Omental fat pad (tissue), 4 donors: ENCODE results near the gene MUC13. TPM values are rescaled to one million over a fixed set of nuclear protein-coding genes. Genes with fewer than 3 reads are reported as not detected.
"Not testable (repeated sequence)": the region's sequence is repeated elsewhere in the genome, so short reads cannot be mapped to it uniquely, and the experiment has no call there.

Experiments
- ATAC-seq: fragments of 150-250 bp; one replicate; pipeline ENCODE4 v1.9.1; 2016; ENCODE audit warnings: mild to moderate bottlenecking, moderate library complexity; ENCODE audit not compliant: low FRiP score
- DNase-seq: peaks from one replicate; pipeline ENCODE4 v3.0.0-alpha.2; 2019; ENCODE audit warnings: low spot score
- total RNA-seq, 4 donors: library from RNA; depleted of rRNA; stranded (reverse); fragments of >200 nt; gene quantifications; one replicate each; pipeline ENCODE4 v1.1.0, GENCODE V29; 2016
- TF ChIP-seq, protein P1 (sequence below), 3 donors: fragments of 450-650 bp; IDR thresholded peaks; one replicate each; pipeline ENCODE4 v1.5.1; 2016 to 2017; ENCODE audit warnings: antibody characterized with exemption in 3 of 3, mild to moderate bottlenecking in 3 of 3, moderate library complexity in 2 of 3

Gene MUC13
- total RNA-seq, 4 donors from 2014 or later: not detected

DNA sequence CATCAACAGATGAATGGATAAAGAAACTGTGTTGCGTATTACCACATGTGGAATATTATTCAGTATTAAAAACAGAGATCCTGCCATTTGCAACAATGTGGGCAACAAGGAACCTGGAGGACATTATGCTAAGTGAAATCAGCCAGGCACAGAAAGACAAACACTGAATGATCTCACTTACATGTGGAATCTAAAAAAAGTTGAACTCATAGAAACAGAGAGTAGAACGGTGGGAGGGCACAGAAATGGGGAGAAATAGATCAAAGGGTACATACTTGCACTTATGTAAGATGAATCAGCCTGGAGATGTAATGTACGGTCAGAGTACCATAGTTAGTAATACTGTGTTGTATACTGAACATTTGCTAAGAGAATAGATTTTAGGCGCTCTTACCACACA lies 29.8 kb upstream of the MUC13 start:
- TF ChIP-seq, protein P1, sequence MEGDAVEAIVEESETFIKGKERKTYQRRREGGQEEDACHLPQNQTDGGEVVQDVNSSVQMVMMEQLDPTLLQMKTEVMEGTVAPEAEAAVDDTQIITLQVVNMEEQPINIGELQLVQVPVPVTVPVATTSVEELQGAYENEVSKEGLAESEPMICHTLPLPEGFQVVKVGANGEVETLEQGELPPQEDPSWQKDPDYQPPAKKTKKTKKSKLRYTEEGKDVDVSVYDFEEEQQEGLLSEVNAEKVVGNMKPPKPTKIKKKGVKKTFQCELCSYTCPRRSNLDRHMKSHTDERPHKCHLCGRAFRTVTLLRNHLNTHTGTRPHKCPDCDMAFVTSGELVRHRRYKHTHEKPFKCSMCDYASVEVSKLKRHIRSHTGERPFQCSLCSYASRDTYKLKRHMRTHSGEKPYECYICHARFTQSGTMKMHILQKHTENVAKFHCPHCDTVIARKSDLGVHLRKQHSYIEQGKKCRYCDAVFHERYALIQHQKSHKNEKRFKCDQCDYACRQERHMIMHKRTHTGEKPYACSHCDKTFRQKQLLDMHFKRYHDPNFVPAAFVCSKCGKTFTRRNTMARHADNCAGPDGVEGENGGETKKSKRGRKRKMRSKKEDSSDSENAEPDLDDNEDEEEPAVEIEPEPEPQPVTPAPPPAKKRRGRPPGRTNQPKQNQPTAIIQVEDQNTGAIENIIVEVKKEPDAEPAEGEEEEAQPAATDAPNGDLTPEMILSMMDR (IDR thresholded peaks at IDR 0.05): no peak
- no peak for ATAC-seq
- DNase-seq: no peak

DNA sequence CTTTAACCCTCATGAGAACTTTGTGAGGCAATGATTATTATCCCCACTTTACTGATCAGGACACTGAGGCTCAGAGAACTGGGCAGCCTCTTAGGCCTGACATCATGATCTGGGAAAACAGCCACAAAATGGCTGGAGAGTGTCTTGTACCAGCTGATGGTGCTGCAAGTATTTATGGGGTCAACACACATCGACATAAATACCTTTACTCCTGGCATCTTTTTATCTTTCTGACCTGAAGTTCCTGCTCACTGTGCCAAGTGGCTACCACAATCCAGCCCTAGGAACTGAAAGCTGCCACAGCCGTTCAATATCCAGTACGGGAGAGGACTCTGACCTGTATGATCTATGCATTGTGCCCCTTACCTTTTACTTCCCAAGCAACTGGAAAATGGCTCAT lies 29.2 kb upstream of the MUC13 start:
- DNase-seq (no peak), ATAC-seq (no peak)
- TF ChIP-seq, protein P1 (IDR thresholded peaks at IDR 0.05): no peak

DNA sequence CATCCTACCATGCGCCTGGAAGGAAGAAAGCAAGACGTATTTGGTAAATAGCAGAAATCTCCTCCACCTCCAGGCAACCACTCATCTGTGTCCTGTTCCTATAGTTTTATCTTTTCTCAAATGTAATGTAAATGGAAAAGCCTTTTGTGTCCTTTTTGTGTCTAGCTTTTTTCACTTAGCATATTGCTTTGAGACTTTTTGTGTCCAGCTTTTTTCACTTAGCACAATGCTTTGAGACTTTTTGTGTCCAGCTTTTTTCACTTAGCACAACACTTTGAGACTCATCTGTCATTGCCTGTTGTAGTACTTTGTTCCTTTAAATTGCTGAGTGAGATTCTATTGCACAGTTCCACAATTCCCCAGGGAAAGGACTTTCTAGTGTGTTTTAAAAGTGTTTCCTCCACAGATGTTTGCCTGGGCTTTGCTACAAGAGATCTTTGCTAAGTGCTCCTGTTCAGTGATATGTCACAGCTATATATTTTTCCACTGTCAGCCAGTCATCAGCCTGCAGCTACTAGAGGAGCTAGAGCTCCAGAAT lies 27.9 kb upstream of the MUC13 start:
- TF ChIP-seq, protein P1 (IDR thresholded peaks at IDR 0.05): no peak
- DNase-seq (no peak), ATAC-seq (no peak)

DNA sequence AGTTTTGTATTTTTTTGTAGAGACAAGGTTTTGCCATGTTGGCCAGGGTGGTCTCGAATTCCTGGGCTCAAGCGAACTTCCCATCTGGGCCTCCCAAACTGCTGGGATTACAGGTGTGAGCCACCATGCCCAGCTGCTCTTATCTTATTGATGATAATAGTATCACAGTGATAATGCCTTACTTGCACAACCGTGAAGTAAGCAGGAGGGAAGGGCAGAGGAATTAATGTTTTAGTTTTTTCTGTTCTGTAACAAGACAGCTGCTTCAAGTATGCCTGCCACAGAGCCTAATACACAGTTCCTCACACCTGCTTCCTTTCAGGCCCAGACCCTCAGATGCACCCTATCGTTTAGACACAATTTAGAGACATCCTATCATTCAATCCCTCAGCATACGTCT lies 26.1 kb upstream of the MUC13 start:
- ATAC-seq (no peak), DNase-seq (no peak)
- TF ChIP-seq, protein P1 (IDR thresholded peaks at IDR 0.05): no peak

DNA sequence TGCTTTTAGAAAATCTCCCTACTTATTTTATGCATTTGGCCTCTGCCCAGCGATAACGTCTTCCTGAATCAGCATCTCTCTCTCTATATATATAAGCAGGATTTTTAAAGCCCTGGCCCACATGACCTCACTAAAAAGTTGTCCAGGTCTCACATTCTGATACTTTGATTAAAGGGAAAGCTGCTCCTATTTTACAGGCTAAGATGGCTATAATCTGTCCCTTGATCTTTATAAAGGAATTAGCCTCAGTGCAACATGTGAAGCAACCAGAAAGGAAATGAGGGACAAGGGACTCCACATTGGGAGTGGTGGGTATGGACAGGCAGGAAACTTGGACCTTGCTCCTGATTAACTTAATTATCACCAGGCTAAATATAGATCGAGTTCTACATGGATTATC lies 25.6 kb upstream of the MUC13 start:
- ATAC-seq (no peak), DNase-seq (no peak)
- TF ChIP-seq, protein P1 (IDR thresholded peaks at IDR 0.05): no peak

DNA sequence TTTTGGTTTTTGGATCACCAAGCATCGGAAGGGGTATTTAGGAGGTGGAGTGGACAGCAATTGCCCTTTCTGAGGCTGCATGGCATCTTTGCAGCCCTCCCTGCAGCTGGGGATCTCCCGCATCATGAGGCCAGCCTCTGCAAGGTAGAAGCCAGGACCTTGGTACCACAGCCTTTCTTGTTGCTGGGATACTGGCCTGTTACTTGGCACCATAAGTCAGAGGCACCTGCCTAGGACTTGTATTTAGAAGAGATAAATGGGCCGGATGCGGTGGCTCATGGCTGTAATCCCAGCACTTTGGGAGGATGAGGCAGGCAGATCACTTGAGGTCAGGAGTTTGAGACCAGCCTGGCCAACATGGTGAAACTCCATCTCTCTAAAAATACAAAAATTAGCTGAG lies 23.4 kb upstream of the MUC13 start:
- not testable (repeated sequence) for DNase-seq, ATAC-seq

DNA sequence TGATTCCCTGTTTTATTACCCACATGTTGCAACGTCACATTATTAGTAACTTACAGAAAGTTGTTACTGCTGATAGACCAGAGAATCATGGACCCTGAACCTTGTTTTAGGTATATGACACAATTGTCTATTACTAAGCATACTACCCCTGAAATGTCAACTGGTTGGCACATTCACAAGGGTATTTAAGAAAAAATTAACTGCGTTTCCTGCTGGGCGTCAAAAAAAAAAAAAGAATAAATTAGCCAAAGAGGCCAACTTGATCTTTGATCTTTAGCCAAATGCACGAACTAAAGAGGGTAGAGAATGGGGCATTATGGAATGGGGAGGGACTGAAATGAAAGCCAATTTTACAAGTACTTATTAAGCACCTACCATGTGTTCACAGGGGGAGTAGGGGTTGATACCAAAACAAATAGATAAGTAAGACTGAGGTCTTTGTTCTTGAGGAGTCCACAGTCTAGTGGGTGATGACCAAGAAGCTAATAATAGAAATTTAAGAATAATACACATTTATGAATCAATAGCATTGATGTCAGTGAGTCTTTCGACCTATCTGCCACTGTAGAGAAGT lies 17.8 kb upstream of the MUC13 start:
- TF ChIP-seq, protein P1 (IDR thresholded peaks at IDR 0.05): no peak
- no peak for ATAC-seq
- no peak for DNase-seq
